ENCODE data around the gene SAMD13. TPM values are rescaled to one million over a fixed set of nuclear protein-coding genes. Genes with fewer than 3 reads are reported as not detected.

SAMD13 gene
- total and polyA plus RNA-seq, 2 of the 8 experiments (the other 6 are each of a cell fraction or from before 2014, with no cell fraction given) = 0.86 to 2.3 TPM

- Histone ChIP-seq H3K9ac (replicated peaks in 1 of 4; ENCODE audit: extremely low read depth in 1 of 4, low read depth in 3 of 4, low read length in 3 of 4) (no peak overlapping the region), H3K27me3 (replicated peaks in 1 of 4; ENCODE audit: control insufficient read depth in 3 of 4, extremely low read depth in 1 of 4, insufficient read depth in 3 of 4, low read length in 3 of 4) (no peaks in the 10 kb centered on the region), H2BK12ac (ENCODE audit: low read depth, low read length) (no peak overlapping the region), H3K4me3 (ENCODE audit: extremely low read depth in 1 of 4, insufficient read depth in 2 of 4, low read depth in 3 of 4, low read length in 4 of 4) (no peak overlapping the region), H4K91ac (replicated peaks; ENCODE audit: insufficient read length, low read length) (no peak overlapping the region), H2BK5ac (ENCODE audit: low read depth, low read length) (no peak overlapping the region), H3K18ac (ENCODE audit: extremely low read depth, low read length) (no peak overlapping the region), H2BK120ac (replicated peaks; ENCODE audit: low read depth, low read length) (no peak overlapping the region), H3K4me2 (ENCODE audit: insufficient read depth in 1 of 2, low read depth in 2 of 2, low read length in 2 of 2) (0 out of 4 replicates have a peak overlapping the region, but pooled peaks of 1 of the 2 experiments have one; percentile 31), H2BK20ac (ENCODE audit: low read length) (no peak overlapping the region), H3K23me2 (ENCODE audit: low read depth, low read length) (no peaks in the 10 kb centered on the region), H4K20me1 (replicated peaks in 1 of 2; ENCODE audit: control insufficient read depth in 1 of 2, insufficient read depth in 2 of 2, low read length in 2 of 2) (no peaks in the 10 kb centered on the region), H3K79me2 (ENCODE audit: control insufficient read depth in 1 of 2, insufficient read depth in 2 of 2, low read length in 2 of 2) (no peaks in the 10 kb centered on the region), H3K4me1 (replicated peaks in 1 of 4; ENCODE audit: control insufficient read depth in 3 of 4, insufficient read depth in 4 of 4, low read length in 3 of 4) (peaks cover 3 to 8% (median 4%) of the 10 kb centered on the region in 4 experiments; a peak in 5 of 7 replicates), H4K5ac (ENCODE audit: insufficient read length, low read depth, low read length) (no peak overlapping the region), H3K56ac (replicated peaks; ENCODE audit: insufficient read length, low read depth, low read length) (no peak overlapping the region), H3K23ac (ENCODE audit: insufficient read length) (no peak overlapping the region), H3K36me3 (ENCODE audit: control insufficient read depth in 2 of 4, insufficient read depth in 4 of 4, low read length in 3 of 4) (no peaks in the 10 kb centered on the region), H3K27ac (ENCODE audit: low read depth, low read length) (no peak overlapping the region), H3K9me3 (ENCODE audit: insufficient read depth in 2 of 2, low read depth in 1 of 2, low read length in 1 of 2) (no peaks in the 10 kb centered on the region), H2BK15ac (ENCODE audit: low read length) (no peak overlapping the region), H3K14ac (ENCODE audit: insufficient read length) (no peak overlapping the region), H2AFZ (ENCODE audit: low read length) (no peak overlapping the region), H3K4ac (replicated peaks; ENCODE audit: insufficient read length, low read depth, low read length) (no peak overlapping the region), H4K8ac (ENCODE audit: extremely low read depth, insufficient read depth, low read length) (no peak overlapping the region), H3K79me1 (ENCODE audit: low read depth, low read length) (no peaks in the 10 kb centered on the region), H2AK5ac (ENCODE audit: low read depth, low read length) (no peak overlapping the region)
- CTCF ChIA-PET (ENCODE audit: partially characterized antibody) = no interaction called here
- DNase-seq (ENCODE audit: low read depth in 1 of 2, low spot score in 2 of 2) (no peak), FAIRE-seq (no peak)
- 91% methylated on average over 2 of the region's 2 CpGs; no CpG with 5 or more reads in 1 of the 2 experiments for WGBS, 2 experiments (ENCODE audit: extremely low coverage in 1 of 2, insufficient coverage in 1 of 2, insufficient read length in 1 of 2, insufficient replicate concordance in 2 of 2, low coverage in 1 of 2, low lambda C conversion rate in 2 of 2, missing lambda C conversion rate in 1 of 2)
- POLR2A ChIA-PET (ENCODE audit: partially characterized antibody) = no interaction called here
- TF ChIP-seq SIX5 (IDR thresholded peaks at IDR 0.05; ENCODE audit: low read depth, low read length) (no peak), KDM1A (IDR thresholded peaks at IDR 0.05; ENCODE audit: borderline replicate concordance, low read length) (no peak), KDM4A (IDR thresholded peaks at IDR 0.05; ENCODE audit: low read depth, low read length, severe bottlenecking) (no peak), BCL11A (IDR thresholded peaks at IDR 0.05; ENCODE audit: low read depth in 2 of 2, low read length in 2 of 2) (no peak), FOSL1 (IDR thresholded peaks at IDR 0.05; ENCODE audit: insufficient read depth, low read depth, low read length) (no peak), BRCA1 (IDR thresholded peaks at IDR 0.05; ENCODE audit: low read depth, low read length) (no peak), USF2 (IDR thresholded peaks at IDR 0.05; ENCODE audit: low read length) (no peak), CTCF (IDR thresholded peaks at IDR 0.05; ENCODE audit: control extremely low read depth in 1 of 3, insufficient read depth in 1 of 3, low read depth in 1 of 3, low read length in 3 of 3) (no peak), POU5F1 (IDR thresholded peaks at IDR 0.05; ENCODE audit: low read depth, low read length) (no peak), RAD21 (IDR thresholded peaks at IDR 0.05 in 1 of 2, conservative IDR thresholded peaks at IDR 0.05 in 1 of 2; ENCODE audit: low read depth in 2 of 2, low read length in 2 of 2) (no peak)
Measured at GRCh38 chr1:84254703-84255238, 46.7 kb upstream of the SAMD13 start.
